ENCODE data around the gene UMOD.
"Not testable (repeated sequence)": the region's sequence is repeated elsewhere in the genome, so short reads cannot be mapped to it uniquely, and the experiment has no call there.

Gene UMOD

DNA sequence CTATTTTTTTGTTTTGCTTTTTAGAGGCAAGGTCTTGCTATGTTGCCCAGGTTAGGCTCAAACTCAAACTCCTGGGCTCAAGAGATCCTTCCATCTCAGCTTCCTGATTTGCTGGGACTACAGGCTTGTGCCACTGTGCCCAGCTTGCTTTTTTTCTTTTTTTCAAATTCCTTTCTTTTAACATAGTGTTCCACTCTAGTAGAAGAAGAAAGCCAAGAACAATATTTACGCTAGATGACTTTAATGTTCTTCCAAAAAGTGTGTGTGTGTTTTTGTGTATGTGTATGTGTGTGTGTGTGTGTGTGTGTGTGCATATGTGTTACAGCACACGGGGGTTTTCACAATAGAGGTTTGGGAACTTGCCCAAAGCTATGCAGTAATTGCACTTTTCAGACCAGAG is 10.7 kb upstream of the UMOD start:
- no peak for DNase-seq (ENCODE audit: low spot score)

DNA sequence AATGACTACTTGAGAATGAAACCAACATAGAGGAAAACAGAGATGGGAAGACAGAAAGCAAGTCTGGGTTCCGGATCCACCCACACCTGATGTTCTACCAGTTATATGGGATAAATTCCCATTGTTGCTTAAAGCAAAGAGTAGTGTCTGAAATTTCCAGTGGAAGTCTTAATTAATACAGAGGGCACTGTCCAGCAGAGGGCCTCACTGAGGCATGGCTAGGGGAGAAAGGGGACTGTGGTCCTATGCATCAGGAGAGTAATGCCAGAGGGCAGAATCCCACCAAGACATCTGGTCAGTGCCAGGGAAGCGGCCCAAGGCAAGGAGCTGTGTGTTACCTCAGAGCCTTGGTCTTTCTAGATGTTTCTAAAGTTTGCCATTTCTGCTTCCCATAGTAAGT is 7.5 kb upstream of the UMOD start:
- DNase-seq (ENCODE audit: low spot score) = peak; percentile 22

DNA sequence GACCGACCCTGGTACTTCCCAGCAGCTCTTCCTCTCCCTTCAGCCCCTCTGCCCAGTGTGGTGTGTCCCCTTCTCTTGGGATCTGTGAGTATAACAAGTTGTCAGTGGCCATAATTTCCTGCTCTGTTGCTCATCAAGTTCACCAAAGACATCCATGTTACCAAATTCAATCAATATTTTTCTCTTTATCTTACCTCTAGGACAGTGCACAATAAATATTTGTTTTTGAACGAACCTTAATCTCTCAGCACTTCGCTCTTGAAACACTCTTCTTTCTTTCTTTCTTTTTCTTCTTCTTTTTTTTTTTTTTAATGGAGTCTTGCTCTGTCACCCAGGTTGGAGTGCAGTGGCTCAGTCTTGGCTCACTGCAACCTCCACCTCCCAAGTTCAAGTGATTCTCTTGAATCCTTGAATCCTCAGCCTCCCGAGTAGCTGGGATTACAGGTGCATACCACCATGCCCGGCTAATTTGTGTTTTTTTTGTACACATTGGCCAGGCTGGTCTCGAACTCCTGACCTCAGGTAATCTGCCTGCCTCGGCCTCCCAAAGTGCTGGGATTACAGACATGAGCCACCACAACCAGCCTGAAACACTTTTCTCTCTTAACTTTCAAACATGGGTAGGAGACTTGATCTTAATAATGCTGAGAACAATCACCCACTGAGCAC is 2.7 kb upstream of the UMOD start:
- DNase-seq (ENCODE audit: low spot score) = no peak

DNA sequence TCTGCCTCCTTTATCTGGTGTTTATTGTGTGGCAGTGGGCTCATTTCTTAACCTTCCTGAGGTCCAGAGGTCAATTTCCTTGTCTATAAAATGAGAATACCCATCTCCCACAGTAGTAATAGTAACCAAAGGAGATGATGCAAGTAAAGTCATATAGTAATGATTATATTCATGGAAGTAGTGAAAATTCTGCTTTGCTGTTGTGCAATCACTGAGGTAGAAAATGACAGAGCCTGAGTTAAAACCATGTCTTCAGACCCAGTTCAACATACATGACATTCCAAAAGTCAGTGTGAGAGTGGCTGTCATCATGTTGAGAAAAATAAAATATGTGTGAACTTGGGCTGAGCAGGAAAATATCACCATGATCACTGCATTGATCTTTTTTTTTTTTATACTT is 864 bp upstream of the UMOD start:
- DNase-seq (ENCODE audit: low spot score) = no peak

DNA sequence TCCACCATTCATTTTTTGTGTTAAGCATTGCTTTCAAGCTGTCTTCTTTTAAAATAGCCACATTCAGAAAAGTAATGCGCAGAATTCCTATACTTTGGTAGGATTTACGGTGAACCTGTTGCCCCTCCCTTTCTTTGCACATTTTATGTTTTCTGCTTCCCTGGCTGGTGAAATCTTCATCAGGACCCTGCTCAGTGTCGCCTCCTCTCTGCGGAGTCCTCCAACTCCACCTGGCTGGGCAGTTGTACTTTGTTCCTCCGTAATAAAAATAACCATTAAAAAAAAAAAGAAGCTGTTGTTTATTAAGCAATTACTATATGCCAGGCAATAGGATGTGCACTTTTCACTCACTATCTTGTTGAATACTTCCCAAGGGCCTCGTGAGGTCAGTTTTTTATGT is 2.9 kb downstream of the UMOD start:
- DNase-seq (ENCODE audit: low spot score) = no peak

DNA sequence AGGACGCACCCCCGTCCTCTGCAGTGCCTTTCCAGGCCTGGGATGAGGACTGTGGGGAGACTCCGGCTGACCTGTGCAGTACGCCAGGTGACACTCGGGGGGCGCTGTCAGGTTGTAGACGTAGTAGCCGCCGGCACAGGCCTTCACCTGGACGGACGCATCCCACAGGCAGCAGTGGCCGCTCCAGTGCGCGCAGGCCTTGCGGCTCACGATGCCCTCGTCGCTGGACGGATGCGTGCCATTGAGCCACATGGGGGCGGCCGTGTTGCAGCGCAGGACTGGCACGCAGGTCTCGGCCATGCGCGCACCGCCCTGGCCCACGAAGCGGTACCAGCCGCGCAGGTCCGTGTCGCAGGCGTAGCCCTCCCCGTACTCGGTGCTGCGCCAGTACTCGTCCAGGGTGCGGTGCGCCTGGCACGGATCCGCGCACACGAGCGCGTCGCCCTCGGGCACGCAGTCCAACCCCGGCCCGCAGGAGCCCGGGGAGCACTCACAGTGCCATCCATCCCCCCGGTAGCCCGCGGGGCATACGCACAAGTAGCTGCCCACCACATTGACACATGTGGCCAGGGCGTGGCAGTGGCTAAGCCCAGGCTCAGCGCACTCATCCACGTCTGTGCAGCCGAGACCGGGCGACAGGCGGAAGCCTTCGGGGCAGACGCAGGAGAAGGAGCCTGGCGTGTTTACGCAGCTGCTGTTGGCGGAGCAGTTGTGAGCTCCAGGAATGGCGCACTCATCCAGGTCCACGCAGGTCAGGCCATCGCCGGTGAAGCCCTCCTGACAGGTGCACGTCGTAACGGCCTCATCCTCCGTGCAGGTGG is 3.9 kb downstream of the UMOD start:
- DNase-seq (ENCODE audit: low spot score) = no peak

DNA sequence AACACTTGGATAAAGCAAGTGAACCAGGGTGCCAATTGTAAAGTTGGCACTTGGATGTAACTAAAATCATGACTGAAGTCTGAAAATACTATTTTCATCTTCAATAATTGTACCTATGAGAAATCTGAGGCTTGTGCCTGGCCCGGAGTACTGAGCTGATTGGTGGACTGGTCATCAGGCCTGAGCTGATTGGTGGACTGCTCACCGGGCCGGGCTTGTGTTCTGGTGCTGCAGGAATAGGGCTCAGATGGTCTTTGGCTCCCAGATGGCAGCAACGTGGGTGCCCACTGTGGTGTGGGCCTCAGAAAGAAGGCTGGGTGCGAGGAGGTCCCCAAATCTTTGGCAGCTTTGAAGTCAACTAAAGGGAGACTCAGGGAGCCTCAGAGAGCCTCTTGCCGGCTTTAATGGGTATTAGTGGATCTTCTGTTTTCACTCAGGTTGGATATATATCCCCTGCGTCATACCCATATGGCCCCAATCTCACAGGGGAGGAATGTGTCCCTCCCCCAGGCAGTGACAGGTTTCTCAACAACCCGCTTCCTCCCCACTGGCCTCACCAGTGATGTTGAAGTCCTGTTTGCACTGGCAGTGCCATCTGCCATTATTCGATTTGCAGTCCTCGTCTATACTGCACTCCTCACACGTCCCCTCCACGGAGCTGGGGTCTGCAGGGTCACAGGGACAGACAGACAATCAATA is 4.7 kb downstream of the UMOD start:
- no peak for DNase-seq (ENCODE audit: low spot score)

DNA sequence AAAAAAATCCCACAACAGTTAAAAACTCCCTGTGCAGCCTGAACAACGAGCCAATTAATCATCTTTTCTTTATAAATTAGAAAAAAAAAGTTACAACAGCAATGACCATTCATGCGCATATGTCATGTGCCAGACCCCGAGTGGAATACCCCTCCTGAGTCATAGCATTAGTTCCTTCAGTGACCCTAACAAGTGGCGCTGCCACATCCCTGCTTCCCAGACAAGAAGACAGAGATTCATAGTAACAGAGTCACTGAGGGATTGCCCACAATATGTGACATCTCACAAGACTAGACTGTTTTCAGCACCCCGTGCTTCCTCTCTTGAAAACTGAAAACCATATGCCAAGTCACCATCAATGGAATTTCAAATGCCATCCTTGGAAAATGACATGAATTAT is 7.9 kb downstream of the UMOD start:
- DNase-seq (ENCODE audit: low spot score) = no peak

DNA sequence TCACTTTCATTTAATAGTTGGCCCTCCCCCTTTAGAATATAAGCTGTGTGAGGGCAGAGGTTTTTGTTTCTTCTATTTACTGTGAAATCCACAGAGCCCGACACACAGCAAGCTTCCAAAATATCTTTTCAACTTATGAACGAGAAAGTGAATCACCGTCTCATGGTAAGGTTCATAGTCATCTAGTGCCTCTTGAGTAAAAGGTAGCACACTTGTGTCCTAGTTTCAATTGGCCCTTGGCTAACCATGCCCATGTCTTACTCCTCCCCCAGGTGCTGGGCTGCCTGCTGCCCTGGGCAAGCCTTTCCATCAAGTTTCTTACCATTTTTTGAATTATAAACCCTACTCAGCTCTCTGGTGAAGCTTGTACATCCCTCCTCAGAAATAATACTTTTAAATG is 12.8 kb downstream of the UMOD start:
- DNase-seq (ENCODE audit: low spot score) = no peak

DNA sequence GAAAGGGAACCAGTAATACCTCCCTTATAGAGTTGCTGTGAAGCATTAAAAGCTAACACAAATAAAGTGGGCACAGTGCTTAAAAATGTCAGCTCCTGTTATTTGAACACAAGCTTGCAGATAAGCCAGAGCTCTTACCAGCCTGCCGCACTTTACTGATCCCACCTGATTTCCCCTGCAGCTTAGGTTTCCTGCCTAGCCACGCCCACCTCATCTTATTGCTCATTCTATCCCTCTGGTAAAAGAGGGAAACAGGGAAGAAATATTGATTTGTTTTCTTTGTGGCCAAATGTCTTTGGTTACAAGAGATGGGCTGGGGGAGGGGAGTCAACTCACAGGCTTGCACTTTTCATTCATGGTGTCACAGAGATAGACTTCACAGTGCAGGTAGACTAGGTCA is 15.6 kb downstream of the UMOD start:
- DNase-seq (ENCODE audit: low spot score) = no peak

DNA sequence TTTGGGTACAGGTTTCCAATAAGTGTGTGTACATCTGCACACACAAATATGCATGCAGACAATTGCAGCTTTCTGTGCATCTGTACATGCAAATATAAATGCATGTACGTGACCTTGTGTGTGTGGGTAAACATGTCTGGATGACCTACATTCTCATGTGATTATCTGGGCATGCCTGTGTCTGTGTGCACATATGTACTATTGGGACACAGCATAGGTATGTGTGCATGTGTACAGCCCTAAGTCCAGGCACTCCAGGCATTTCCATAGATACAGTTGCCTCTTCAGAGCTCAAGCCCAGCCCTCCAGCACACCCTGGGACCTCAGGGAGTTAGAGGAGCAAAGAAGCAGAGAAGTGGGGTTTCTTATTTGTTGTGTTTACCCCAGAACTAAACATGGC is 18.1 kb downstream of the UMOD start:
- no peak for DNase-seq (ENCODE audit: low spot score)

DNA sequence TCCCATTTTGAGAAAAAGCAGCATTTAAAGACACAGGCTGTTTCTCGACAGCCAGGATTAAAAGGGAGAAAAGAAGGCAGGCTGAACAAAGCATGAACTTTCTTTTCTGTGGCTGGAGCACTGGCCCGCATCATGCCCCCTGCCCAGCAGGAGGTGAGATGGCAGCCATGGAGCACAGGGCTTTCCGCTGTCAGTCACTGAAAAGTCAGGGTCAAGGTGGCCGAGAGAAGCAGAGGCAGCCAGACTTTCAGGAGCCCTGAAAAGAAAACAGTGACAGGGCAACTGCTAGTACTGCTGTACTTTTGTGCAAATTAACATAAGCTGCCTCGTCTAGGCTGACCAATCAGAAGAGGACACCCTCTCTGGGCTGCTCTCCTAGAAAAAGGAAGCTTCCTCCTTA is 19.4 kb downstream of the UMOD start:
- DNase-seq (ENCODE audit: low spot score) = no peak

DNA sequence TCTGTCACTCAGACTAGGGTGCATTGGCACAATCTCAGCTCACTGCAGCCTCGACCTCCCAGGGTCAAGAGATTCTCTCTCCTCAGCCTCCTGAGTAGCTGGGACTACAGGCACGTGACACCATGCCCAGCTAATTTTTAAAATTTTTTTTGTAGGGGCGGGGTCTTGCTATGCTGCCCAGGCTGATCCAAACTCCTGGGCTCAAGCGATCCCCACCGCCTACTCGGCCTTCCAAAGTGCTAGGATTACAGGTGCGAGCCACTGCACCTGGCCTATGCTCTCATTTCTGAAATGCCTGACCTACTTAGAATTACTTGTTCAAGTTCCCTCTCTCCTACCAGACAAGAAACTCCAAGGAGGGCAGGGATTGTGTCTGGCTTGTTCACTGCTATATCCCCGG is 20.1 kb downstream of the UMOD start:
- no peak for DNase-seq (ENCODE audit: low spot score)

DNA sequence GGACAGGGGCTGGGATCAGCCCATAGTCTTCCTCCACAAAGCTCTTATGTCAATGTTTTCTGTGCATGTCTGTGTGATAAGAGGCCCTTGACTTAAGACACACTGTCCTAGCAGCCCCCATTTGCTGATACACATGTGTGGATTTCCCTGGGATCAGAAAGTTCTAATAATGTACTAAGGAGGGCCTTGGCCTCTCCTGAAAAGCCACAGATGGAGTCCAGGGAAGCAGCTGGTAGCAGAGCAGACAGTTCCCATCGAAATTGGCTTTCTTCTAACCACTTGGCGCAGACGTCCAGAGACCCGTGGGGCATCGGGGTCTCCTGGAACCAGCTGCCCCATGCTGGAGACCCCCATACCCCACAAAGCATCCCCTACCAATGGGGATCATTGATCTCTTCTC is 20.9 kb downstream of the UMOD start:
- DNase-seq (ENCODE audit: low spot score) = no peak

DNA sequence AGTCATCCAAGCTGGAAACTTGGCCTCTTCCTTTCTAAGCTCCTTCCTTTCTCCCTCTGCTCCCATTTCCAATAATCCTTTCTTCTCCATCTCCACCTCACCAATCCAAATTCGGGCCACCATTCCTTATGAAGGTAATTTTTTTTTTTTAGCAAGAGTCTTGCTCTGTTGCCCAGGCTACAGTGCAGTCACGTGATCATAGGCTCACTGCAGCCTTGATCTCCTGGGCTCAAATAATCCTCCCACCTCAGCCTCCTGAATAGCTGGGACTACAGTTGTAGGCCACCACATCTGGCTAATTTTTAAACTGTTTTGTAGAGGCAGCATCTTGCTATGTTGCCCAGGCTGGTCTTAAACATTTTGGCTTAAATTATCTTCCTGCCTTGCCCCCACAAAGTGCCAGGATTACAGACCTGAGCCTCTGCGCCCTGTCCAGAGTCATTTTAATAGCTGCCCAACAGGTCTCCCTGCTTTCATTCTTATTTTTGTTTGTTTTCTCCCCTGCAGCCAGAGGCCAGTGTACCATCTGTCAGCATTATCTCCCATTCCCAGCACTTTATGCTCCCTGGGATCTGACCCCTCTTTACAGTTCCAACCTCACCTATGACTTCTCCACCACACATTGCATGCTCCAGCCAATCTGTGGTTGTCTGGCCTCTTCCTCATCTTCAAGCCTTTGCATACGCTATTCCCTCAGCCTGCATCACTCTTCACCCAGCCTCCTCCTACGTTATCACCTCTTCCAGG is 22.9 kb downstream of the UMOD start:
- DNase-seq (ENCODE audit: low spot score) = no peak

DNA sequence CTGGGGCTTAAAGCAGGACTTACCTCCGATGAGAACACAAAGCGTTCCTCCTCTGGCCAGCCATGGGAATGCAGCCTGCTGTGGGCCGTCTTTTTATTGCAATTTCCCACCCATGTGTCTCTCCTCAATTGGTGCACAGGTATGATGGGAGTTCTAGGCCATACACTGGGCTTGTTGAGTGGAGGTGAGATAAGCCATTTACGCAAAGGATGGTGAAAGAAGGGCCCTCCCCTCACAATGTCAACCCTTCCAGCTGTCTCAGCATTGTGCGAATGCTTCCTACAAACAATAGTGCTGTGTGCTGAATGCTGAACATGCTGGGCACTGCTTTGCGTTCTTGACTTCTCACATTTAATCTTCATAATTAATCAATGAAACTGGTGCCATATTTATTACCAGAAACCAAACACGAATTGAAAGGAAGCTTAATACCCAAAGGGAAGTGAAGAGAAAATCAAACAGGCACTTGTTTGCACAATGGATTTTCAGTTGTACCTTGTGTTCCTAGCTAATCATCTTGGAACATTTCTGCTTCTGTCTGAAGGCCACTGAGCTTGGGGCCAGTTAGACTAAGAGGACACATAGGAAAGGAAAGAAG is 25.0 kb downstream of the UMOD start, which contains the start of gene GP2:
Gene GP2, minus strand, starts transcription at position 70 of the 598 bp plus-strand sequence. CDS start 1,082 bp downstream, outside the sequence.
- no peak for DNase-seq (ENCODE audit: low spot score)

DNA sequence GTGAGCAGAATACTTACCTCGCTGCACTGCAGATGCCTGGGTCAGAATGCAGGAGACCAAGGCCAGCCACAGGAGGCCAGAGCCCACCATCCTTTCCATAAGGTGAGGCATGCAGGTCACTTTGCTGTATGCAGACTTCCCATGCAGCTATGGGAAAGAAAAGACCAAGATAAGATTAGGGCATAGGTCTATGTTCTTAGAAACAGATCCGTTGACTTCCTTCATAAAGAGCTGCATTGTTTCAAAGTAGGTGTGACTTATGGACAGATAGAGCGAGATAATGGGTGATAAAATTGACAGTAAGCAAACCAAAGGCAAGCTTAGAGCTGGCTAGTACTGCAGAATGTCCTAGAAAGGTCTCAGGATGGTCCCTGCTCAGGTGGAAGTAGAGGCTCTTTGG is 26.2 kb downstream of the UMOD start:
- no peak for DNase-seq (ENCODE audit: low spot score)

DNA sequence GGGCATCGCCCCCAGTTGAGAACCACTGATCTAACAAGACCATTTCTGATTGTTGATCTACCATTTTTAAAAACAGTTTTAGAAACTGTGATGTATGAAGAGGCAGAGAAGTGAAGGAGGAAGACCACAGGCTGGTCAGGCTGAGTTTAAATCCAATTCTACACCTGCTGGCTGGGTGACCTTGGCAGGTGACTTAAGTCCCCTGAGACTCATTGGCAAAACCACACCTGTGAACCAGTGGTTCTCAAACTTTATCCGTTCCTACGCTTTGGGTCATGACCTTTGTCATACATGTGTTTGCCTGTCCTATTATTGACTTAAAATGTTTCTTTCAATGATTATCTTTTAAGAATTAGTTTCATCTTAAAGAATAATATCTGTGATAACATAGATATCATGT is 27.5 kb downstream of the UMOD start:
- DNase-seq (ENCODE audit: low spot score) = no peak

DNA sequence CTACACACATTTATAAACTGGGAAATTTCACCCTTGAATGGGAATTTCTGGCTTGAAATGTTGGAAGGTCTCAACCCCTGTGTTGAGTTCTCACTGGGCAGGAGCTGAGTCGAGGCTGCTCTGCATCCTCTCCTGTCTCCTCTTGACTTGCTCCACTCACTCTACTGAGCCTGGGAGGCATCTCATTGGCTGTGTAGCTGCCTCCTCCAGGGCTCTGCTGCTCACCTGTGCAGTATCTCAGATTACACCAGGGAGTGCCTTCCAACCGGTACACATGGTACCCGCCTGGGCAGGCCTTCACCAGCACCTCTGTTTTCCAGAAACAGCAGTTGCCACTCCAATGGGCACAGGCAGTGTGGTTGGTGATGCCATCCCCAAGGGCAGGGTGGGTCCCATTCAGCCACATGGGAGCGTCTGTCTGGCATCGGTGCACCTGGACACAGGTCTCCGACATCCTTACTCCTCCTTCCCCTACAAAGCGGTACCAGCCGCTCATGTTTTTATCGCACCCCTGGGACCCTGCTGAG is 28.9 kb downstream of the UMOD start:
- no peak for DNase-seq (ENCODE audit: low spot score)

DNA sequence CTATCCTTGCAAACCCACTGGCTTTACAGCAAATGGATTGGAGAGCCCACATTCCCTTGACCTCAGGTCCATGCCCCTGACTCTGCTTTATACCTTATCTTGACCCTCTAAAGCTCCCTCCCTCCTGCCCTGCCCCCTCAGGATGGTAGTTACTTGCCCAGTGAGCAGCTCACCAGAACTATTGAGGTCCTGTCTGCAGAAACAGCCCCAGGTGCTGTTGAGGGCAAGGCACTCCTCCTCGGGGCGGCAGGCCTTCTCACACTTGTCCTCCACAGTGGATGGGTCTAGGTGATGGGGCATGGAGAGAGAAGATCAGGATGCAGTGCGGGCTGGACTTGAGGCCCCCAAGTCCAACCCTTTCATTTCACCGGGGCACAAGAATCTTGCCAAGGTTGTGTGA is 29.8 kb downstream of the UMOD start:
- DNase-seq (ENCODE audit: low spot score) = no peak

DNA sequence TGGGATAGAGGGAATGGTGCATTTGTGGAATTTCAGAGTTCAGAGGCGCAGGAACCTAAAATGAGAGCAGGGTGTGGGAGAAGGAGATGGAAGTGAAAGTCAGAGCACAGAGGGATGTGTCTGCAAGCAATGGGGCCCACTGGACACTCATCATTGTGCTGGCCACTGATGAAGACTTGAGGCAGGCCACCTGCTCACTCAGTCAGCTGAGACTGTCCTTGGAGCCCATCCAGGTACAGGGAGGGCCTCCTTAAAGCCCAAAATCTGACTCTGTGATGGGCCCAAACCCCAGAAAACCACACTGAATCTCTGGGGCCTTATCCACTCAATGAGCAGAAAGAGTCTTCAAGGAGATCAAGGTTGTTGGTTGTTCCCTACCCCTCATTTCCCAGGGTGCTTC is 30.8 kb downstream of the UMOD start:
- no peak for DNase-seq (ENCODE audit: low spot score)

DNA sequence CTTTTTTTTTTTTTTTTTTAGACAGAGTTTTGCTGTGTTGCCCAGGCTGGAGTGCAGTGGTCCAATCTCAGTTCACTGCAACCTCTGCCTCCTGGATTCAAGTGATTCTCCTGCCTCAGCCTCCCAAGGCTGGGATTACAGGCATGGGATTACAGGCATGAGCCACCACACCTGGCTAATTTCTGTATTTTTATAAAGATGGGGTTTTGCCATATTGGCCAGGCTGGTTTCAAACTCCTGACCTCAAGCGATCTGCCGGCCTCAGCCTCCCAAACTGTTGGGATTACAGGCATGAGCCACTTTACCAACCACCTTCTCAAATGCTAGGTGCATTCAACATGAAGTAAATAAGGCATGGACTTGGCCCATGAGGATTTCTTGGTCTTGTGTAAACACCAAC is 31.5 kb downstream of the UMOD start:
- not testable (repeated sequence) for DNase-seq (ENCODE audit: low spot score)
